CD4-positive, alpha-beta T cell (primary cell): ENCODE measurements around the gene TF. TPM values are rescaled to one million over a fixed set of nuclear protein-coding genes. Genes with fewer than 3 reads are reported as not detected.

Experiments used
- ATAC-seq: fragments of 200-7000 bp; cut with Tn5 transposase; one replicate; pipeline ENCODE4 v1.10.0; 2022; ENCODE audit warnings: mild to moderate bottlenecking; ENCODE audit not compliant: poor library complexity
- CTCF ChIA-PET: fragments of 350-600 bp; sonication (Branson Sonifier 250); formaldehyde crosslinking; loops from one replicate; lab custom pipeline; 2021; ENCODE audit warnings: antibody characterized with exemption, inconsistent platforms; lab: Charles Lee
- POLR2A ChIA-PET: fragments of 350-600 bp; sonication (Branson Sonifier 250); formaldehyde crosslinking; loops from one replicate; lab custom pipeline; 2021; ENCODE audit warnings: antibody characterized with exemption, inconsistent platforms; lab: Charles Lee
- DNase-seq, 14 experiments: peaks; one replicate each; pipeline ENCODE4 v3.0.0-alpha.2; 2013 to 2020; ENCODE audit warnings: mixed read lengths in 2 of 14
- H3K27ac ChIP-seq, 2 donors: one replicate each; pipeline versions ENCODE4 v1.5.1 to v1.7.0; 2013; ENCODE audit warnings: low read length in 2 of 2, low read depth in 1 of 2, mild to moderate bottlenecking in 1 of 2
- H3K27me3 ChIP-seq, 2 experiments: 1 replicate in 1 of 2; 2 replicates in 1 of 2; pipeline versions ENCODE4 v1.6.1 to v1.7.0; 2013; ENCODE audit warnings: low read length in 2 of 2, control low read depth in 1 of 2, mild to moderate bottlenecking in 1 of 2, moderate library complexity in 1 of 2; ENCODE audit not compliant: insufficient read depth in 2 of 2, control insufficient read depth in 1 of 2
- H3K36me3 ChIP-seq: one replicate; pipeline ENCODE4 v1.6.1; 2013; ENCODE audit warnings: low read length, control low read depth; ENCODE audit not compliant: insufficient read depth
- H3K4me1 ChIP-seq: one replicate; pipeline ENCODE4 v1.6.1; 2013; ENCODE audit warnings: low read length, control low read depth; ENCODE audit not compliant: insufficient read depth
- H3K4me3 ChIP-seq: one replicate; pipeline ENCODE4 v1.5.1; 2013; ENCODE audit warnings: mild to moderate bottlenecking, low read length, moderate library complexity
- H3K9me3 ChIP-seq, 2 experiments: 1 replicate in 1 of 2; 2 replicates in 1 of 2; pipeline versions ENCODE4 v1.6.1 to v1.7.0; 2013; ENCODE audit warnings: low read length in 2 of 2, mild to moderate bottlenecking in 2 of 2, control low read depth in 1 of 2, moderate library complexity in 1 of 2; ENCODE audit not compliant: control insufficient read depth in 1 of 2, insufficient read depth in 1 of 2
- H3K27ac Mint-ChIP-seq: one replicate; pipeline ENCODE4 v1.8.0; 2020; ENCODE audit warnings: mixed read lengths
- H3K27me3 Mint-ChIP-seq: one replicate; pipeline ENCODE4 v1.8.0; 2021; ENCODE audit warnings: mixed read lengths
- H3K36me3 Mint-ChIP-seq: one replicate; pipeline ENCODE4 v1.8.0; 2021; ENCODE audit warnings: low read depth, mixed read lengths
- H3K4me1 Mint-ChIP-seq: one replicate; pipeline ENCODE4 v1.8.0; 2021; ENCODE audit warnings: low read depth, mixed read lengths
- H3K4me3 Mint-ChIP-seq: one replicate; pipeline ENCODE4 v1.8.0; 2020; ENCODE audit warnings: mild to moderate bottlenecking, mixed read lengths
- H3K9me3 Mint-ChIP-seq: one replicate; pipeline ENCODE4 v1.8.0; 2020; ENCODE audit warnings: mixed read lengths
- intact Hi-C, 2 experiments: fragments of 100-400 bp; cut with DNase I in 1 of 2; cut with micrococcal nuclease in 1 of 2; formaldehyde crosslinking; loops; one replicate each; pipeline versions ENCODE4 v1.15.1 to v1.9.0; 2023 to 2025; cut with DNase I, micrococcal nuclease
- total RNA-seq, 174 experiments: library from RNA in 2 of 174; stranded (reverse) in 2 of 174; gene quantifications; one replicate each; pipeline ENCODE4 v1.2.3 and lab custom pipeline; 2021 to 2026
- TF ChIP-seq, protein P1 (sequence below): fragments of 200-600 bp; IDR thresholded peaks from one replicate; pipeline ENCODE4 v1.8.0; 2022; ENCODE audit warnings: antibody characterized with exemption, mild to moderate bottlenecking

The TF gene
- total RNA-seq, 2 experiments from 2014 or later: 0.30 to 0.34 TPM

- POLR2A ChIA-PET: no interaction called here
- no peak overlapping the region for H3K4me3 ChIP-seq
- Mint-ChIP-seq H3K36me3 (no peaks in the 10 kb centered on the region), H3K9me3 (no peaks in the 10 kb centered on the region), H3K27ac (no peak overlapping the region), H3K27me3 (no peaks in the 10 kb centered on the region), H3K4me1 (no peaks in the 10 kb centered on the region), H3K4me3 (no peak overlapping the region)
- no peaks in the 10 kb centered on the region for H3K9me3 ChIP-seq
- CTCF ChIA-PET: no interaction called here
- intact Hi-C loops: no loop called here
- no peak for ATAC-seq
- TF ChIP-seq, protein P1, sequence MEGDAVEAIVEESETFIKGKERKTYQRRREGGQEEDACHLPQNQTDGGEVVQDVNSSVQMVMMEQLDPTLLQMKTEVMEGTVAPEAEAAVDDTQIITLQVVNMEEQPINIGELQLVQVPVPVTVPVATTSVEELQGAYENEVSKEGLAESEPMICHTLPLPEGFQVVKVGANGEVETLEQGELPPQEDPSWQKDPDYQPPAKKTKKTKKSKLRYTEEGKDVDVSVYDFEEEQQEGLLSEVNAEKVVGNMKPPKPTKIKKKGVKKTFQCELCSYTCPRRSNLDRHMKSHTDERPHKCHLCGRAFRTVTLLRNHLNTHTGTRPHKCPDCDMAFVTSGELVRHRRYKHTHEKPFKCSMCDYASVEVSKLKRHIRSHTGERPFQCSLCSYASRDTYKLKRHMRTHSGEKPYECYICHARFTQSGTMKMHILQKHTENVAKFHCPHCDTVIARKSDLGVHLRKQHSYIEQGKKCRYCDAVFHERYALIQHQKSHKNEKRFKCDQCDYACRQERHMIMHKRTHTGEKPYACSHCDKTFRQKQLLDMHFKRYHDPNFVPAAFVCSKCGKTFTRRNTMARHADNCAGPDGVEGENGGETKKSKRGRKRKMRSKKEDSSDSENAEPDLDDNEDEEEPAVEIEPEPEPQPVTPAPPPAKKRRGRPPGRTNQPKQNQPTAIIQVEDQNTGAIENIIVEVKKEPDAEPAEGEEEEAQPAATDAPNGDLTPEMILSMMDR: no peak
- no peak overlapping the region for H3K27ac ChIP-seq
- no peak for DNase-seq
- no peaks in the 10 kb centered on the region for H3K36me3 ChIP-seq
- no peaks in the 10 kb centered on the region for H3K4me1 ChIP-seq
- peaks cover 0 to 2% of the 10 kb centered on the region in 2 experiments for H3K27me3 ChIP-seq
Observed at GRCh38 chr3:133838916-133839800, 93.0 kb downstream of the TF start.

DNA sequence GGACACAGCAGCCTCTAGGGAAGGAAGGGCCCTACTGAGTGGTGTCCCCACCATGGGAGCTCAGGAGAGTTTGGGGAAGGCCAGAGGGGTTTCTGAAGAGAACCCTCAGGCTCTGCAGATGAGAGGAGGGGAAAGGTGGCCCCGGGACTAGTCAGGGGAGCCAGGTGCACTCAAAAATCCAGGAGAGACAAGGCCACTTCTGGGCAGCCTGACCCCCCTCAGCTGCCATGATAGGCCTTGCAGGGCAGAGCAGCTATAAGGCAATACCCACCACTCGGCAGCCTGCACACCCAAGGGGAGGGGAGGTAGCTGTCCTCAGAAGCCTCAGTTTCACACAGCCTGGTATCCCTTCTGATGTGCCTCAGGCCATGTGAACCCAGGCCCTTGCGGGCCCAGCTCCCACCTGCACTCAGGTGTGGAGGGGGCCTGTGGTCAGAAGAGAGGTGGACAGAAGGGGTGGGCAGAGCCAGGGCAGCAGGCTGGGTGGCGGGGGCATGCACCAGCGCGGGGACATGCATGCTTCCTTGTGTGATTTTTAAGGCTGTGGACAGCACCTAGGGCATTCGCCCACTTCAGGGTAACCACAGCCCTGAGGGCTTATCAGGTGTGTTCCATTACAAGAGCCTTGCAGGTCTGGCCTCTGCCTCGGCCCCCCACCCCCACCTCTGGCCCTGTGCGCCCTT is 94.0 kb downstream of the TF start:
- Histone ChIP-seq H3K4me3 (no peak overlapping the region), H3K27ac (no peak overlapping the region), H3K4me1 (no peaks in the 10 kb centered on the region), H3K9me3 (no peaks in the 10 kb centered on the region), H3K27me3 (peaks cover 0 to 2% of the 10 kb centered on the region in 2 experiments), H3K36me3 (no peaks in the 10 kb centered on the region)
- intact Hi-C loops: no loop called here
- ChIA-PET POLR2A (no interaction called here), CTCF (no interaction called here)
- Mint-ChIP-seq H3K4me1 (no peaks in the 10 kb centered on the region), H3K36me3 (no peaks in the 10 kb centered on the region), H3K27ac (no peak overlapping the region), H3K4me3 (no peak overlapping the region), H3K27me3 (no peaks in the 10 kb centered on the region), H3K9me3 (no peaks in the 10 kb centered on the region)
- TF ChIP-seq, protein P1: no peak
- no peak for ATAC-seq
- DNase-seq: no peak

- no peaks in the 10 kb centered on the region for H3K4me1 Mint-ChIP-seq
- H3K36me3 ChIP-seq: no peaks in the 10 kb centered on the region
- TF ChIP-seq, protein P1: no peak
- H3K4me3 Mint-ChIP-seq: no peak overlapping the region
- no peak overlapping the region for H3K27ac Mint-ChIP-seq
- H3K4me3 ChIP-seq: no peak overlapping the region
- DNase-seq (no peak), ATAC-seq (no peak)
- H3K9me3 ChIP-seq: no peaks in the 10 kb centered on the region
- no peaks in the 10 kb centered on the region for H3K9me3 Mint-ChIP-seq
- H3K4me1 ChIP-seq: no peaks in the 10 kb centered on the region
- H3K27ac ChIP-seq: no peak overlapping the region
- intact Hi-C loops: no loop called here
- peaks cover 0 to 2% of the 10 kb centered on the region in 2 experiments for H3K27me3 ChIP-seq
- no peaks in the 10 kb centered on the region for H3K27me3 Mint-ChIP-seq
- POLR2A ChIA-PET: no interaction called here
- H3K36me3 Mint-ChIP-seq: no peaks in the 10 kb centered on the region
- CTCF ChIA-PET: no interaction called here
Observed at GRCh38 chr3:133840767-133841166, 94.6 kb downstream of the TF start.
